ENCODE data around the gene CREM. TPM values are rescaled to one million over a fixed set of nuclear protein-coding genes. Genes with fewer than 3 reads are reported as not detected.

CREM gene
- polyA plus RNA-seq, 1 of the 3 experiments (the other 2 are of a cell fraction), result 41.4 TPM

DNA sequence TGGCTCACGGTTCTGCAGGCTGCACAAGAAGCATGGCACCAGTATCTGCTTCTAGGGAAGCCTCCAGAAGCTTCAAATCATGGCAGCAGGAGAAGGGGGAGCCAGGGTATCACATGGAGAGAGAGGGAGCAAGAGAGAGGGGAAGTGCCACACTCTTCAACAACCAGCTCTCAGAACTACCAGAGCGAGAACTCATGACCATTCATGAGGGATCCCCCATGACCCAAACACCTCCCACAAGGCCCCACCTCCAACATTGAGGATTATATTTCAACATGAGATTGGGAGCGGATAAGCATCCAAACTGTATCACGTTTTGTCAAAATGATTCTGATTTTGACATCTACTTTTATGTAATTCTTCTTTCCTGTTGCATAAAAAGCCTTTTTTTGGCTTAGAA, 38.5 kb downstream of the CREM start:
- H3K4me3 ChIP-seq (ENCODE audit: low read depth in 2 of 2, low read length in 1 of 2), result no peak overlapping the region
- ChIA-PET CTCF (interaction anchor here (1.7 kb wide), 1 partner anchor 31 kb away, joined by 6 read pairs; no protein-coding TSS in a partner anchor), POLR2A (no interaction called here)
- H4K20me1 ChIP-seq (ENCODE audit: insufficient read depth), result no peaks in the 10 kb centered on the region
- 93% methylated on average over 4 of the region's 4 CpGs for WGBS (ENCODE audit: low lambda C conversion rate)
- no peaks in the 10 kb centered on the region for H3K36me3 ChIP-seq (replicated peaks in 1 of 2; ENCODE audit: control insufficient read depth in 1 of 2, insufficient read depth in 2 of 2, low read length in 1 of 2)
- no peaks in the 10 kb centered on the region for H3F3A ChIP-seq (replicated peaks; ENCODE audit: insufficient read depth)
- no peaks in the 10 kb centered on the region for H3K27me3 ChIP-seq (ENCODE audit: insufficient read depth)
- H2AFZ ChIP-seq (ENCODE audit: low read depth), result no peak overlapping the region
- H3K27ac ChIP-seq (ENCODE audit: low read depth in 2 of 2, low read length in 1 of 2), result no peak overlapping the region
- H3K4me2 ChIP-seq, result no peak overlapping the region
- H3K9me3 ChIP-seq, result no peaks in the 10 kb centered on the region
- H3K79me2 ChIP-seq (ENCODE audit: insufficient read depth), result no peaks in the 10 kb centered on the region
- TF ChIP-seq, protein P1, sequence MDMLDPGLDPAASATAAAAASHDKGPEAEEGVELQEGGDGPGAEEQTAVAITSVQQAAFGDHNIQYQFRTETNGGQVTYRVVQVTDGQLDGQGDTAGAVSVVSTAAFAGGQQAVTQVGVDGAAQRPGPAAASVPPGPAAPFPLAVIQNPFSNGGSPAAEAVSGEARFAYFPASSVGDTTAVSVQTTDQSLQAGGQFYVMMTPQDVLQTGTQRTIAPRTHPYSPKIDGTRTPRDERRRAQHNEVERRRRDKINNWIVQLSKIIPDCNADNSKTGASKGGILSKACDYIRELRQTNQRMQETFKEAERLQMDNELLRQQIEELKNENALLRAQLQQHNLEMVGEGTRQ (IDR thresholded peaks at IDR 0.05; ENCODE audit: borderline replicate concordance, low read depth, low read length), result no peak
- no peak for TF ChIP-seq EP300 (IDR thresholded peaks at IDR 0.05; ENCODE audit: borderline replicate concordance in 1 of 2, low read depth in 1 of 2, low read length in 1 of 2)
- TF ChIP-seq, protein P2, sequence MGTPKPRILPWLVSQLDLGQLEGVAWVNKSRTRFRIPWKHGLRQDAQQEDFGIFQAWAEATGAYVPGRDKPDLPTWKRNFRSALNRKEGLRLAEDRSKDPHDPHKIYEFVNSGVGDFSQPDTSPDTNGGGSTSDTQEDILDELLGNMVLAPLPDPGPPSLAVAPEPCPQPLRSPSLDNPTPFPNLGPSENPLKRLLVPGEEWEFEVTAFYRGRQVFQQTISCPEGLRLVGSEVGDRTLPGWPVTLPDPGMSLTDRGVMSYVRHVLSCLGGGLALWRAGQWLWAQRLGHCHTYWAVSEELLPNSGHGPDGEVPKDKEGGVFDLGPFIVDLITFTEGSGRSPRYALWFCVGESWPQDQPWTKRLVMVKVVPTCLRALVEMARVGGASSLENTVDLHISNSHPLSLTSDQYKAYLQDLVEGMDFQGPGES (IDR thresholded peaks at IDR 0.05; ENCODE audit: low read depth, low read length), result no peak
- no peaks in the 10 kb centered on the region for H3K4me1 ChIP-seq (ENCODE audit: control insufficient read depth in 1 of 2, insufficient read depth in 2 of 2, low read depth in 1 of 2, low read length in 1 of 2)
- no peak overlapping the region for H3K9ac ChIP-seq
- DNase-seq, result no peak
- H3K9me2 ChIP-seq, result no peaks in the 10 kb centered on the region

DNA sequence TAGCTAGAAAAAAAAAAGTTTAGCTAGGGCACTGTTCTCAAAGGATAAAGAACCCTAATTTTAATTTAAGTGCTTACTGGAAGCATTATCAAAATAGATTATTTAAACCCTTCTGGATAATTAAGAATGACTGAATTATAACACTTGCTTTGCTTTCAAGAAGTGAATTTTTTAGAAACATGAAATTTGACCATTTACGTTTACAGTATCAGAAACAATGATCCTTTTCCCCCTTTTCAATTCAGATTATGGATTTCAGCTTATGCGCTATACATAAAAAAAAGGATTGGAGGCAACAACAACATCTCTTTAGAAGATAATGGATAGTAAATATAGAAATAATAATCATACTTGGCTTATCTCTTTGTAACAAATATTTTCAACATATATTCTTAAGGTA, 39.2 kb downstream of the CREM start:
- H3K9ac ChIP-seq, result no peak overlapping the region
- H3K36me3 ChIP-seq (replicated peaks in 1 of 2; ENCODE audit: control insufficient read depth in 1 of 2, insufficient read depth in 2 of 2, low read length in 1 of 2), result no peaks in the 10 kb centered on the region
- 95% methylated on average over 2 of the region's 2 CpGs for WGBS (ENCODE audit: low lambda C conversion rate)
- no peaks in the 10 kb centered on the region for H3K27me3 ChIP-seq (ENCODE audit: insufficient read depth)
- no peak overlapping the region for H3K4me2 ChIP-seq
- POLR2A ChIA-PET, result no interaction called here
- no peak overlapping the region for H3K4me3 ChIP-seq (ENCODE audit: low read depth in 2 of 2, low read length in 1 of 2)
- H3K79me2 ChIP-seq (ENCODE audit: insufficient read depth), result no peaks in the 10 kb centered on the region
- H3F3A ChIP-seq (replicated peaks; ENCODE audit: insufficient read depth), result no peaks in the 10 kb centered on the region
- no peaks in the 10 kb centered on the region for H4K20me1 ChIP-seq (ENCODE audit: insufficient read depth)
- no peaks in the 10 kb centered on the region for H3K4me1 ChIP-seq (ENCODE audit: control insufficient read depth in 1 of 2, insufficient read depth in 2 of 2, low read depth in 1 of 2, low read length in 1 of 2)
- no peaks in the 10 kb centered on the region for H3K9me3 ChIP-seq
- no peak for DNase-seq
- H3K9me2 ChIP-seq, result no peaks in the 10 kb centered on the region
- TF ChIP-seq EZH2phosphoT487 (IDR thresholded peaks at IDR 0.05; ENCODE audit: borderline replicate concordance, low read depth) (no peak), NRF1 (IDR thresholded peaks at IDR 0.05; ENCODE audit: low read depth, low read length) (no peak), ELF1 (IDR thresholded peaks at IDR 0.05) (no peak), SIN3A (IDR thresholded peaks at IDR 0.05; ENCODE audit: borderline replicate concordance, low read depth, low read length) (no peak), FOXJ3 (CRISPR knock-in tag; IDR thresholded peaks at IDR 0.05) (no peak), MEF2A (IDR thresholded peaks at IDR 0.05; ENCODE audit: borderline replicate concordance, low read depth) (no peak), FOSL2 (IDR thresholded peaks at IDR 0.05; ENCODE audit: borderline replicate concordance, low read depth) (no peak), MXI1 (IDR thresholded peaks at IDR 0.05; ENCODE audit: low read depth, low read length) (no peak), RFX5 (IDR thresholded peaks at IDR 0.05; ENCODE audit: low read length) (no peak), YY1 (IDR thresholded peaks at IDR 0.05; ENCODE audit: low read depth) (no peak), TEAD4 (IDR thresholded peaks at IDR 0.05; ENCODE audit: borderline replicate concordance, insufficient read depth) (no peak)
- TF ChIP-seq, protein P2 (IDR thresholded peaks at IDR 0.05; ENCODE audit: low read depth, low read length), result no peak
- TF ChIP-seq, protein P3, sequence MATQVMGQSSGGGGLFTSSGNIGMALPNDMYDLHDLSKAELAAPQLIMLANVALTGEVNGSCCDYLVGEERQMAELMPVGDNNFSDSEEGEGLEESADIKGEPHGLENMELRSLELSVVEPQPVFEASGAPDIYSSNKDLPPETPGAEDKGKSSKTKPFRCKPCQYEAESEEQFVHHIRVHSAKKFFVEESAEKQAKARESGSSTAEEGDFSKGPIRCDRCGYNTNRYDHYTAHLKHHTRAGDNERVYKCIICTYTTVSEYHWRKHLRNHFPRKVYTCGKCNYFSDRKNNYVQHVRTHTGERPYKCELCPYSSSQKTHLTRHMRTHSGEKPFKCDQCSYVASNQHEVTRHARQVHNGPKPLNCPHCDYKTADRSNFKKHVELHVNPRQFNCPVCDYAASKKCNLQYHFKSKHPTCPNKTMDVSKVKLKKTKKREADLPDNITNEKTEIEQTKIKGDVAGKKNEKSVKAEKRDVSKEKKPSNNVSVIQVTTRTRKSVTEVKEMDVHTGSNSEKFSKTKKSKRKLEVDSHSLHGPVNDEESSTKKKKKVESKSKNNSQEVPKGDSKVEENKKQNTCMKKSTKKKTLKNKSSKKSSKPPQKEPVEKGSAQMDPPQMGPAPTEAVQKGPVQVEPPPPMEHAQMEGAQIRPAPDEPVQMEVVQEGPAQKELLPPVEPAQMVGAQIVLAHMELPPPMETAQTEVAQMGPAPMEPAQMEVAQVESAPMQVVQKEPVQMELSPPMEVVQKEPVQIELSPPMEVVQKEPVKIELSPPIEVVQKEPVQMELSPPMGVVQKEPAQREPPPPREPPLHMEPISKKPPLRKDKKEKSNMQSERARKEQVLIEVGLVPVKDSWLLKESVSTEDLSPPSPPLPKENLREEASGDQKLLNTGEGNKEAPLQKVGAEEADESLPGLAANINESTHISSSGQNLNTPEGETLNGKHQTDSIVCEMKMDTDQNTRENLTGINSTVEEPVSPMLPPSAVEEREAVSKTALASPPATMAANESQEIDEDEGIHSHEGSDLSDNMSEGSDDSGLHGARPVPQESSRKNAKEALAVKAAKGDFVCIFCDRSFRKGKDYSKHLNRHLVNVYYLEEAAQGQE (IDR thresholded peaks at IDR 0.05; ENCODE audit: low read depth, low read length), result no peak
- CTCF ChIA-PET, result no interaction called here
- H2AFZ ChIP-seq (ENCODE audit: low read depth), result no peak overlapping the region
- no peak overlapping the region for H3K27ac ChIP-seq (ENCODE audit: low read depth in 2 of 2, low read length in 1 of 2)
